LNCAP (cell line): ENCODE measurements around the gene LY6G5B.

Experiments
- CTCF ChIP-seq: fragments of 450-650 bp; IDR thresholded peaks from 2 replicates; pipeline ENCODE4 v1.5.1; 2017; ENCODE audit warnings: mild to moderate bottlenecking

Gene LY6G5B

GRCh38 chr6:31655349-31656237 lies 14.2 kb upstream of the LY6G5B start, which contains the start of gene APOM:
Gene APOM, plus strand, starts transcription at chr6:31655894. Its CDS starts 73 bp downstream, at chr6:31655967.
- TF ChIP-seq CTCF, result no peak

- TF ChIP-seq CTCF, result no peak
These were observed 12.2 kb upstream of the LY6G5B start for GRCh38 chr6:31657406-31658157.

- TF ChIP-seq CTCF, result no peak
These were observed 11.6 kb upstream of the LY6G5B start for GRCh38 chr6:31658158-31658688.

- no peak for TF ChIP-seq CTCF
These were observed 10.7 kb upstream of the LY6G5B start for GRCh38 chr6:31658983-31659648.

GRCh38 chr6:31659649-31660380 lies 10.0 kb upstream of the LY6G5B start:
- no peak for TF ChIP-seq CTCF

GRCh38 chr6:31660381-31661261 lies 9.2 kb upstream of the LY6G5B start, which contains the start of gene C6orf47:
Gene C6orf47, minus strand, starts transcription at chr6:31660778. Its CDS starts 831 bp downstream, at chr6:31659947.
- TF ChIP-seq CTCF, result no peak
